Keratinocyte (primary cell): ENCODE results near the gene ZNF358. TPM values are rescaled to one million over a fixed set of nuclear protein-coding genes. Genes with fewer than 3 reads are reported as not detected.

Experiments
- DNase-seq: peaks from one replicate; pipeline ENCODE4 v3.0.0-alpha.2; 2011; ENCODE audit warnings: low read depth, missing footprints, low spot score
- FAIRE-seq: peaks from 2 replicates; lab custom pipeline; 2011; peaks lifted over from hg19 to GRCh38; lab: Jason Lieb, UNC
- H2AFZ ChIP-seq: 2 replicates; pipeline ENCODE4 v1.6.0; 2012; ENCODE audit warnings: low read length, control low read depth, inconsistent platforms; ENCODE audit not compliant: control insufficient read depth
- H3K27ac ChIP-seq: 2 replicates; pipeline ENCODE4 v1.5.1; 2011; ENCODE audit warnings: low read length; ENCODE audit not compliant: control insufficient read depth, insufficient read depth
- H3K27me3 ChIP-seq: 3 replicates; pipeline ENCODE4 v1.6.0; 2011; ENCODE audit warnings: low read length; ENCODE audit not compliant: control insufficient read depth, insufficient read depth; ENCODE audit errors: extremely low read depth
- H3K36me3 ChIP-seq, 2 experiments: 2 replicates in 1 of 2; 3 replicates in 1 of 2; pipeline ENCODE4 v1.5.1; 2011; ENCODE audit warnings: low read length in 2 of 2, mild to moderate bottlenecking in 1 of 2; ENCODE audit not compliant: control insufficient read depth in 2 of 2, insufficient read depth in 2 of 2; ENCODE audit errors: extremely low read depth in 1 of 2
- H3K4me1 ChIP-seq: 3 replicates; pipeline ENCODE4 v1.5.1; 2011; ENCODE audit warnings: low read length; ENCODE audit not compliant: control insufficient read depth, insufficient read depth; ENCODE audit errors: extremely low read depth
- H3K4me2 ChIP-seq: 3 replicates; pipeline ENCODE4 v1.6.0; 2011; ENCODE audit warnings: low read depth, low read length; ENCODE audit not compliant: control insufficient read depth, insufficient read depth; ENCODE audit errors: extremely low read depth
- H3K4me3 ChIP-seq, 3 experiments: fragments of 200-600 bp in 1 of 3; sonication (generic) in 1 of 3; 2 replicates in 2 of 3; 3 replicates in 1 of 3; pipeline ENCODE4 v1.5.1; 2011 to 2016; ENCODE audit warnings: low read length in 3 of 3, mild to moderate bottlenecking in 3 of 3, control low read depth in 2 of 3, inconsistent platforms in 1 of 3, low read depth in 1 of 3, mixed read lengths in 1 of 3, mixed run types in 1 of 3, moderate library complexity in 1 of 3; ENCODE audit not compliant: control insufficient read depth in 2 of 3, insufficient read depth in 2 of 3; ENCODE audit errors: extremely low read depth in 1 of 3
- H3K79me2 ChIP-seq: 2 replicates; pipeline ENCODE4 v1.6.0; 2012; ENCODE audit warnings: low read length; ENCODE audit not compliant: control insufficient read depth, insufficient read depth
- H3K9ac ChIP-seq: 3 replicates; pipeline ENCODE4 v1.6.0; 2011; ENCODE audit warnings: low read length; ENCODE audit not compliant: control insufficient read depth, insufficient read depth; ENCODE audit errors: extremely low read depth
- H3K9me1 ChIP-seq: 3 replicates; pipeline ENCODE4 v1.6.0; 2011; ENCODE audit warnings: low read length; ENCODE audit not compliant: control insufficient read depth, insufficient read depth; ENCODE audit errors: extremely low read depth
- H3K9me3 ChIP-seq: 2 replicates; pipeline ENCODE4 v1.5.1; 2012; ENCODE audit warnings: low read depth, low read length; ENCODE audit not compliant: control insufficient read depth
- H4K20me1 ChIP-seq: 3 replicates; pipeline ENCODE4 v1.6.0; 2011; ENCODE audit warnings: low read length; ENCODE audit not compliant: control insufficient read depth, insufficient read depth; ENCODE audit errors: extremely low read depth
- CTCF ChIP-seq, 3 experiments: IDR thresholded peaks in 1 of 3; conservative IDR thresholded peaks in 1 of 3; optimal IDR thresholded peaks in 1 of 3; 2 replicates in 2 of 3; 3 replicates in 1 of 3; pipeline versions ENCODE3 to v1.5.1; 2011; ENCODE audit warnings: low read length in 3 of 3, mild to moderate bottlenecking in 3 of 3, moderate library complexity in 2 of 3, control low read depth in 1 of 3, inconsistent platforms in 1 of 3; ENCODE audit not compliant: insufficient read depth in 2 of 3; ENCODE audit errors: extremely low read depth in 1 of 3
- EZH2 ChIP-seq: IDR thresholded peaks from one replicate; pipeline ENCODE4 v1.6.1; 2012; ENCODE audit warnings: inconsistent platforms, mild to moderate bottlenecking, low read length, moderate library complexity
- dilution Hi-C: fragments of 300-500 bp; cut with MboI; formaldehyde crosslinking; loops from one replicate; pipeline ENCODE4 v1.7.0; 2020; ENCODE audit warnings: low sequenced_read_pairs; ENCODE audit not compliant: extremely low pct_ligation_motif_present
- polyA plus RNA-seq, 5 experiments: library from polyadenylated mRNA; depleted of rRNA in 3 of 5; stranded (reverse) in 3 of 5; stranded (forward) in 1 of 5; unstranded in 1 of 5; fragments of >200 nt; gene quantifications; 1 replicate in 1 of 5; 2 replicates in 3 of 5; 3 replicates in 1 of 5; pipeline versions ENCODE4 v1.2.1 to v1.2.3, GENCODE V29; 2011 to 2012; ENCODE audit warnings: missing spikeins in 2 of 5, low read depth in 1 of 5, low replicate concordance in 1 of 5

The ZNF358 gene
- polyA plus RNA-seq, 1 donor (not counting 4 experiments of a cell fraction or from before 2014, with no cell fraction given), result 8.5 TPM

GRCh38 chr19:7561325-7561724, 45.4 kb downstream of the ZNF358 start:
- Histone ChIP-seq H3K79me2 (no peaks in the 10 kb centered on the region), H3K9me1 (no peaks in the 10 kb centered on the region), H2AFZ (no peak overlapping the region), H4K20me1 (no peaks in the 10 kb centered on the region), H3K27me3 (no peaks in the 10 kb centered on the region), H3K4me1 (no peaks in the 10 kb centered on the region), H3K4me3 (no peak overlapping the region), H3K27ac (no peak overlapping the region), H3K4me2 (no peak overlapping the region), H3K9ac (no peak overlapping the region), H3K36me3 (peaks cover 11 to 26% of the 10 kb centered on the region in 2 experiments), H3K9me3 (no peaks in the 10 kb centered on the region)
- no peak for TF ChIP-seq EZH2
- no peak for TF ChIP-seq CTCF (optimal IDR thresholded peaks at IDR 0.05 in 1 of 3, IDR thresholded peaks at IDR 0.05 in 1 of 3, conservative IDR thresholded peaks at IDR 0.05 in 1 of 3; ENCODE audit: extremely low read depth in 1 of 3, insufficient read depth in 2 of 3, low read length in 3 of 3)
- FAIRE-seq, result no peak
- dilution Hi-C loops, result no loop called here
- DNase-seq, result no peak

- no peaks in the 10 kb centered on the region for H3K4me1 ChIP-seq
- H3K9me3 ChIP-seq, result no peaks in the 10 kb centered on the region
- no peak overlapping the region for H3K27ac ChIP-seq
- DNase-seq (no peak), FAIRE-seq (no peak)
- no peak overlapping the region for H3K4me2 ChIP-seq
- no peaks in the 10 kb centered on the region for H3K9me1 ChIP-seq
- H3K9ac ChIP-seq, result no peak overlapping the region
- no peak overlapping the region for H2AFZ ChIP-seq
- no peaks in the 10 kb centered on the region for H3K27me3 ChIP-seq
- peaks cover 9 to 20% of the 10 kb centered on the region in 2 experiments for H3K36me3 ChIP-seq
- H3K4me3 ChIP-seq, result no peak overlapping the region
- dilution Hi-C loops, result no loop called here
- H4K20me1 ChIP-seq, result no peaks in the 10 kb centered on the region
- no peak for TF ChIP-seq EZH2
- no peak for TF ChIP-seq CTCF (optimal IDR thresholded peaks at IDR 0.05 in 1 of 3, IDR thresholded peaks at IDR 0.05 in 1 of 3, conservative IDR thresholded peaks at IDR 0.05 in 1 of 3; ENCODE audit: extremely low read depth in 1 of 3, insufficient read depth in 2 of 3, low read length in 3 of 3)
- H3K79me2 ChIP-seq, result no peaks in the 10 kb centered on the region
Observed at GRCh38 chr19:7562646-7563393, 46.9 kb downstream of the ZNF358 start.
